HK-2 (cell line): ENCODE data around the gene NR2E1.

ENCODE experiments used
- DNase-seq: peaks from one replicate; pipeline ENCODE4 v3.0.0-alpha.2; 2018; ENCODE audit not compliant: unreplicated experiment

Gene NR2E1

GRCh38 chr6:108165714-108166663 lies at the start of gene NR2E1:
TSS of gene NR2E1 (plus strand) at chr6:108166022. CDS start at chr6:108166766, 744 bp downstream.
- DNase-seq = no peak

GRCh38 chr6:108116546-108117426 lies 49.0 kb upstream of the NR2E1 start:
- DNase-seq = no peak

- peak; percentile 41 for DNase-seq
Observed at GRCh38 chr6:108117427-108118358, 48.1 kb upstream of the NR2E1 start.

- DNase-seq = no peak
Observed at GRCh38 chr6:108118359-108118724, 47.5 kb upstream of the NR2E1 start.

- DNase-seq = no peak
Observed at GRCh38 chr6:108118810-108119768, 46.7 kb upstream of the NR2E1 start.

GRCh38 chr6:108119769-108120141 lies 46.1 kb upstream of the NR2E1 start:
- no peak for DNase-seq

GRCh38 chr6:108120311-108120710 lies 45.5 kb upstream of the NR2E1 start:
- no peak for DNase-seq

- DNase-seq = no peak
Observed at GRCh38 chr6:108121612-108122011, 44.2 kb upstream of the NR2E1 start.

GRCh38 chr6:108123481-108123929 lies 42.3 kb upstream of the NR2E1 start:
- DNase-seq = no peak

- DNase-seq = no peak
Observed at GRCh38 chr6:108123946-108124345, 41.9 kb upstream of the NR2E1 start.

GRCh38 chr6:108127056-108127455 lies 38.8 kb upstream of the NR2E1 start:
- DNase-seq = no peak

- no peak for DNase-seq
Observed at GRCh38 chr6:108127826-108128225, 38.0 kb upstream of the NR2E1 start.

- no peak for DNase-seq
Observed at GRCh38 chr6:108130262-108130661, 35.6 kb upstream of the NR2E1 start.

GRCh38 chr6:108132863-108133262 lies 33.0 kb upstream of the NR2E1 start:
- no peak for DNase-seq

- DNase-seq = peak; percentile 85
Observed at GRCh38 chr6:108133594-108134179, 32.1 kb upstream of the NR2E1 start.

- no peak for DNase-seq
Observed at GRCh38 chr6:108134213-108134970, 31.4 kb upstream of the NR2E1 start.

GRCh38 chr6:108142240-108142639 lies 23.6 kb upstream of the NR2E1 start:
- DNase-seq = no peak

GRCh38 chr6:108145639-108146038 lies 20.2 kb upstream of the NR2E1 start:
- DNase-seq = no peak

GRCh38 chr6:108152446-108152845 lies 13.4 kb upstream of the NR2E1 start:
- no peak for DNase-seq
